GM12878 (cell line): Measurements from ENCODE around the gene COL2A1.

Experiments
- ASH2L ChIP-seq: fragments of 300-600, 200-600 bp; sonication (generic); IDR thresholded peaks from 2 replicates; pipeline ENCODE4 v1.6.1; 2017; ENCODE audit warnings: low read depth, mild to moderate bottlenecking, borderline replicate concordance
- ATF3 ChIP-seq: IDR thresholded peaks from 2 replicates; pipeline ENCODE4 v1.6.1; 2011; ENCODE audit warnings: low read depth, mild to moderate bottlenecking, low read length, moderate library complexity, borderline replicate concordance; ENCODE audit errors: extremely low read depth
- BRCA1 ChIP-seq: IDR thresholded peaks from 2 replicates; pipeline ENCODE4 v1.6.1; 2011; ENCODE audit warnings: low read depth, low read length, improper control_type of control experiment
- CHD2 ChIP-seq: IDR thresholded peaks from 2 replicates; pipeline ENCODE4 v1.6.1; 2011; ENCODE audit warnings: low read depth, low read length, improper control_type of control experiment, borderline replicate concordance
- CTCF ChIP-seq, 3 experiments: IDR thresholded peaks in 2 of 3; conservative IDR thresholded peaks in 1 of 3; 2 replicates each; pipeline ENCODE4 v1.5.1; 2011; ENCODE audit warnings: low read depth in 3 of 3, low read length in 3 of 3, mild to moderate bottlenecking in 3 of 3, control low read depth in 2 of 3, moderate library complexity in 2 of 3, inconsistent platforms in 1 of 3, mixed read lengths in 1 of 3; ENCODE audit not compliant: control insufficient read depth in 2 of 3, insufficient read depth in 1 of 3; ENCODE audit errors: extremely low read depth in 1 of 3
- EED ChIP-seq: sonication (generic); IDR thresholded peaks from 2 replicates; pipeline ENCODE4 v1.6.1; 2016; ENCODE audit warnings: antibody characterized with exemption, low read depth
- EP300 ChIP-seq, 2 experiments: fragments of 150-350 bp in 1 of 2; IDR thresholded peaks; 2 replicates each; pipeline ENCODE4 v1.6.1; 2011 to 2012; ENCODE audit warnings: low read depth in 2 of 2, low read length in 2 of 2, borderline replicate concordance in 1 of 2, improper control_type of control experiment in 1 of 2, inconsistent platforms in 1 of 2; ENCODE audit not compliant: control insufficient read depth in 1 of 2
- HDAC6 ChIP-seq: fragments of 200-600 bp; sonication (generic); IDR thresholded peaks from one replicate; pipeline ENCODE4 v1.8.0; 2017; ENCODE audit warnings: antibody characterized with exemption; ENCODE audit not compliant: unreplicated experiment
- IRF3 ChIP-seq: fragments of 450-650 bp; IDR thresholded peaks from 2 replicates; pipeline ENCODE4 v1.6.1; 2014; ENCODE audit warnings: mild to moderate bottlenecking
- POLR2AphosphoS5 ChIP-seq: IDR thresholded peaks from 2 replicates; pipeline ENCODE4 v1.6.1; 2011; ENCODE audit warnings: mild to moderate bottlenecking, low read length, inconsistent platforms
- RAD51 ChIP-seq: fragments of 450-650 bp; IDR thresholded peaks from 2 replicates; pipeline ENCODE4 v1.6.1; 2016; ENCODE audit warnings: moderate library complexity, mild to moderate bottlenecking, inconsistent platforms
- TCF7 ChIP-seq: IDR thresholded peaks from 2 replicates; pipeline ENCODE4 v1.6.1; 2014; ENCODE audit warnings: antibody characterized with exemption, borderline replicate concordance
- YY1 ChIP-seq: IDR thresholded peaks from 2 replicates; pipeline ENCODE4 v1.6.1; 2011; ENCODE audit warnings: low read depth, mild to moderate bottlenecking, low read length

DNA sequence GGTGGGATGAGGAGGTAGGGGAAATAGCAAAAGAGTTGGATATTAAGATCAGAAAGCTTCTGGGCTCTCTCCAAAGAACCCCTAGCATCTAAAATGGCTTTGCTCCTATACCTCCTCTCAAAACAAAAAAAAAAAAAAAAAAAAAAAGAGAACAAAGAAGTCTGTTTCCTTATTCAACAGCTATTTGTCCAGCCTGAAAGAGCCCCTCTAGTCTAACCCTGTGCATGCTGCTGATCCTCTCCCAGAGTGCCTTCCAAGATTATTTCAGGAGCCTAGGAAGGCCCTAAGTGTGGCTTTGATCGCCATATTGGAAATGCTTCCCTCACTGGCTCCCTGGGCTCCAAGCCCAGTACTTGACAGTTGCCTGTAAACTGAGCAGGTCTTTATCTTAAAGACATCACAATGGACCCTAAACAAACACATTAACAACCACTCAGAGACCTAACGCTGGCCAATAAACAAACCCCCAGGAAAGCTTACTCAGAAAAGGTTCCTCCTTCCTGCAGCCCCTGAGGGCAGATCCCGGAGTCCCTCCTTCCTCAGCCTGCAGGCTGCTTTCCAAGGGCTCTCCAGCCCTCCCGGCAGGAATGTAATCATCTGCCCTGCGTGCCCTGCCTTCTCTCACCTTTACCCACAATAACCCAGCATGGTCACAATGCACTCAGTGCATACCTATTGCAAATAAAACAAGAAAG lies 17.4 kb upstream of the COL2A1 start:
- TF ChIP-seq RAD51 (no peak), EP300 (IDR thresholded peaks at IDR 0.05; ENCODE audit: borderline replicate concordance in 1 of 2, control insufficient read depth in 1 of 2, low read depth in 2 of 2, low read length in 2 of 2) (no peak), BRCA1 (no peak), YY1 (no peak), ATF3 (no peak), TCF7 (no peak), IRF3 (no peak), EED (no peak), CHD2 (no peak), POLR2AphosphoS5 (no peak), ASH2L (no peak), HDAC6 (no peak), CTCF (IDR thresholded peaks at IDR 0.05 in 2 of 3, conservative IDR thresholded peaks at IDR 0.05 in 1 of 3; ENCODE audit: control insufficient read depth in 2 of 3, extremely low read depth in 1 of 3, insufficient read depth in 1 of 3, low read depth in 3 of 3, low read length in 3 of 3) (no peak)
